BE2C (cell line): ENCODE results near the gene KRTAP26-1. TPM values are rescaled to one million over a fixed set of nuclear protein-coding genes. Genes with fewer than 3 reads are reported as not detected.

Experiments
- DNase-seq: peaks from one replicate; pipeline ENCODE4 v3.0.0-alpha.2; 2020
- H3K27me3 ChIP-seq: fragments of 250-450 bp; sonication (Bioruptor Pico); 2 replicates; pipeline ENCODE4 v1.5.1; 2020; ENCODE audit warnings: mild to moderate bottlenecking
- H3K36me3 ChIP-seq: fragments of 250-450 bp; sonication (Bioruptor Pico); 2 replicates; pipeline ENCODE4 v1.5.1; 2020; ENCODE audit warnings: mild to moderate bottlenecking
- H3K4me1 ChIP-seq: fragments of 250-450 bp; sonication (Bioruptor Pico); 2 replicates; pipeline ENCODE4 v1.5.1; 2020
- H3K4me3 ChIP-seq: 2 replicates; pipeline ENCODE4 v1.5.1; 2011; ENCODE audit warnings: low read depth, low read length
- H3K9me3 ChIP-seq: fragments of 250-450 bp; sonication (Bioruptor Pico); 2 replicates; pipeline ENCODE4 v1.5.1; 2020
- CTCF ChIP-seq: IDR thresholded peaks from 2 replicates; pipeline ENCODE4 v1.5.1; 2012; ENCODE audit warnings: mild to moderate bottlenecking, low read depth, low read length
- polyA plus RNA-seq: library from polyadenylated mRNA; unstranded; fragments of >200 nt; gene quantifications from one replicate; pipeline ENCODE4 v1.2.1, GENCODE V29; 2012; ENCODE audit warnings: low read depth, missing spikeins; ENCODE audit not compliant: insufficient read length, insufficient read depth

The KRTAP26-1 gene
- not detected for polyA plus RNA-seq

- H3K27me3 ChIP-seq: no peaks in the 10 kb centered on the region
- H3K4me3 ChIP-seq: no peak within 1 kb of the TSS
- no peak for TF ChIP-seq CTCF
- H3K9me3 ChIP-seq: no peaks in the 10 kb centered on the region
- H3K4me1 ChIP-seq: no peaks in the 10 kb centered on the region
- no peaks in the 10 kb centered on the region for H3K36me3 ChIP-seq
- DNase-seq: no peak
These were observed at the start of gene KRTAP26-1 for GRCh38 chr21:30320215-30320614. TSS of gene KRTAP26-1 (minus strand) at chr21:30320315. CDS start at chr21:30320035, 280 bp downstream.

DNA sequence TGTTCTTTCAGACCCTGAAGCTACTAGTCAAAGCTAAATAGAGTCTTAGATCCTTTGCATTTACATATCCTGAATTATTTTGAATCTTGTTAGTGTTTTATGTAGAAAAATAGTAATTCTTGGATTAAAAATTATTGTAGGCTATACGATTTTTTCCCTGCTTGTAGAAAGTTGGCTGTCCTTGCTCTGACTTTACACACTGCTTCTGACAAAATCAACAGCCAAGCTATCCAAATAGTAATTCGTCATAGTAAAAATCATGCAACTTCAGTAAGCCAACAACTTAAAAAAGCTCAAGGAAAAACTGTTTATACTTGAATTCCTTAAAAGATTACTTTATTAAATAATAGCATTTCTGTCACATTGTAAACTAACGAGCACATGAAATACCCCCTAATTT lies 35.8 kb upstream of the KRTAP26-1 start:
- Histone ChIP-seq H3K27me3 (no peaks in the 10 kb centered on the region), H3K4me1 (no peaks in the 10 kb centered on the region), H3K9me3 (no peaks in the 10 kb centered on the region), H3K4me3 (no peak overlapping the region), H3K36me3 (no peaks in the 10 kb centered on the region)
- DNase-seq: no peak
- TF ChIP-seq CTCF: no peak

- DNase-seq: no peak
- Histone ChIP-seq H3K4me1 (no peaks in the 10 kb centered on the region), H3K36me3 (no peaks in the 10 kb centered on the region), H3K9me3 (no peaks in the 10 kb centered on the region), H3K27me3 (no peaks in the 10 kb centered on the region), H3K4me3 (no peak overlapping the region)
- no peak for TF ChIP-seq CTCF
These were observed 34.3 kb upstream of the KRTAP26-1 start for GRCh38 chr21:30354308-30355005.

GRCh38 chr21:30351534-30351933 lies 31.4 kb upstream of the KRTAP26-1 start:
- Histone ChIP-seq H3K4me1 (no peaks in the 10 kb centered on the region), H3K27me3 (no peaks in the 10 kb centered on the region), H3K9me3 (no peaks in the 10 kb centered on the region), H3K4me3 (no peak overlapping the region), H3K36me3 (no peaks in the 10 kb centered on the region)
- TF ChIP-seq CTCF: no peak
- no peak for DNase-seq

- Histone ChIP-seq H3K4me3 (no peak overlapping the region), H3K36me3 (no peaks in the 10 kb centered on the region), H3K9me3 (no peaks in the 10 kb centered on the region), H3K4me1 (no peaks in the 10 kb centered on the region), H3K27me3 (no peaks in the 10 kb centered on the region)
- no peak for TF ChIP-seq CTCF
- DNase-seq: no peak
These were observed 29.5 kb upstream of the KRTAP26-1 start for GRCh38 chr21:30349572-30349971.

DNA sequence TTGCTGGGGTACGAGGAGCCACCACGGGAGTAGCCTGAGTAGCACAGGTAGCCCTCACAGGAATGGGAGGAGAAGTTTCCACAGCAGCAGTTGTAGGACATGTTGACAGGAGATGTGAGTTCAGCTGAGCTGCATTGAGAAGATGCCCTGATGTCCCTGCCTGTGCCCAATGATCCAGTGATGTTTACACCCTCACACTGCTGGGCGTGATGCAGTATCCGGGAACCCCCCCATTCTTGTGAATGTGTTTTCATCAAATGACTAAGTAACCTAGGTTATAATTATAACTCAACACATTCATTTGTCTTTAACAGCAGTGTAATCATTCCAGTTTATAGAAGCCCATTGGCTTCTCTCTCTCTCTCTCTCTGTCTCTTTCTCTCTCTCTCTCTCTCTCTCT lies 28.4 kb upstream of the KRTAP26-1 start, which contains the start of gene KRTAP23-1:
Gene KRTAP23-1, minus strand, starts transcription at position 101 of the 400 bp plus-strand sequence. Its CDS starts 0 bp downstream, at position 101.
- no peaks in the 10 kb centered on the region for H3K36me3 ChIP-seq
- no peak for DNase-seq
- H3K27me3 ChIP-seq: no peaks in the 10 kb centered on the region
- no peaks in the 10 kb centered on the region for H3K4me1 ChIP-seq
- TF ChIP-seq CTCF: no peak
- no peaks in the 10 kb centered on the region for H3K9me3 ChIP-seq
- no peak within 1 kb of the TSS for H3K4me3 ChIP-seq
